Measurements from ENCODE around the gene GALNT5.

GRCh38 chr2:157303612-157304011 lies 46.1 kb downstream of the GALNT5 start:
- TF ChIP-seq CTCF (IDR thresholded peaks at IDR 0.05; ENCODE audit: low read depth, low read length) (no peak), MAX (IDR thresholded peaks at IDR 0.05; ENCODE audit: low read depth, low read length) (no peak), POLR2A (IDR thresholded peaks at IDR 0.05; ENCODE audit: extremely low read depth, insufficient read length) (no peak), MYC (IDR thresholded peaks at IDR 0.05; ENCODE audit: low read depth, low read length) (no peak)

All from NB4 (cell line).